IPS DF 4.7 (cell line): ENCODE results near the gene FSTL4.

Experiments
- DNase-seq: peaks from one replicate; pipeline ENCODE4 v3.0.0-alpha.2; 2013; ENCODE audit warnings: low spot score; ENCODE audit errors: extremely low read depth

The FSTL4 gene

GRCh38 chr5:133612249-133612860 lies at the start of gene FSTL4:
FSTL4 (minus strand) TSS chr5:133612541.
- DNase-seq: no peak

- DNase-seq: no peak
Observed at GRCh38 chr5:133661389-133661788, 49.0 kb upstream of the FSTL4 start.

- DNase-seq: no peak
Observed at GRCh38 chr5:133658327-133658726, 46.0 kb upstream of the FSTL4 start.

- DNase-seq: no peak
Observed at GRCh38 chr5:133657036-133657435, 44.7 kb upstream of the FSTL4 start.

GRCh38 chr5:133655966-133656365 lies 43.6 kb upstream of the FSTL4 start:
- no peak for DNase-seq

- DNase-seq: no peak
Observed at GRCh38 chr5:133653760-133654049, 41.4 kb upstream of the FSTL4 start.

- no peak for DNase-seq
Observed at GRCh38 chr5:133652951-133653759, 40.8 kb upstream of the FSTL4 start.

- DNase-seq: no peak
Observed at GRCh38 chr5:133644000-133644865, 31.9 kb upstream of the FSTL4 start.

GRCh38 chr5:133643365-133643764 lies 31.0 kb upstream of the FSTL4 start:
- no peak for DNase-seq

GRCh38 chr5:133642153-133642722 lies 29.9 kb upstream of the FSTL4 start:
- no peak for DNase-seq

GRCh38 chr5:133641683-133642082 lies 29.3 kb upstream of the FSTL4 start:
- no peak for DNase-seq

GRCh38 chr5:133639850-133640528 lies 27.6 kb upstream of the FSTL4 start:
- no peak for DNase-seq

- no peak for DNase-seq
Observed at GRCh38 chr5:133638436-133638835, 26.1 kb upstream of the FSTL4 start.

- DNase-seq: no peak
Observed at GRCh38 chr5:133637206-133637605, 24.9 kb upstream of the FSTL4 start.

- no peak for DNase-seq
Observed at GRCh38 chr5:133635051-133635450, 22.7 kb upstream of the FSTL4 start.

- no peak for DNase-seq
Observed at GRCh38 chr5:133627180-133627579, 14.8 kb upstream of the FSTL4 start.

- no peak for DNase-seq
Observed at GRCh38 chr5:133624316-133624715, 12.0 kb upstream of the FSTL4 start.

GRCh38 chr5:133618141-133618540 lies 5.8 kb upstream of the FSTL4 start:
- DNase-seq: no peak

- no peak for DNase-seq
Observed at GRCh38 chr5:133613743-133614142, 1.4 kb upstream of the FSTL4 start.

GRCh38 chr5:133613184-133613583 lies 843 bp upstream of the FSTL4 start:
- no peak for DNase-seq
